ENCODE results near the gene CNNM3.

GRCh38 chr2:96873651-96874096 lies 57.6 kb downstream of the CNNM3 start:
- TF ChIP-seq, protein P1, sequence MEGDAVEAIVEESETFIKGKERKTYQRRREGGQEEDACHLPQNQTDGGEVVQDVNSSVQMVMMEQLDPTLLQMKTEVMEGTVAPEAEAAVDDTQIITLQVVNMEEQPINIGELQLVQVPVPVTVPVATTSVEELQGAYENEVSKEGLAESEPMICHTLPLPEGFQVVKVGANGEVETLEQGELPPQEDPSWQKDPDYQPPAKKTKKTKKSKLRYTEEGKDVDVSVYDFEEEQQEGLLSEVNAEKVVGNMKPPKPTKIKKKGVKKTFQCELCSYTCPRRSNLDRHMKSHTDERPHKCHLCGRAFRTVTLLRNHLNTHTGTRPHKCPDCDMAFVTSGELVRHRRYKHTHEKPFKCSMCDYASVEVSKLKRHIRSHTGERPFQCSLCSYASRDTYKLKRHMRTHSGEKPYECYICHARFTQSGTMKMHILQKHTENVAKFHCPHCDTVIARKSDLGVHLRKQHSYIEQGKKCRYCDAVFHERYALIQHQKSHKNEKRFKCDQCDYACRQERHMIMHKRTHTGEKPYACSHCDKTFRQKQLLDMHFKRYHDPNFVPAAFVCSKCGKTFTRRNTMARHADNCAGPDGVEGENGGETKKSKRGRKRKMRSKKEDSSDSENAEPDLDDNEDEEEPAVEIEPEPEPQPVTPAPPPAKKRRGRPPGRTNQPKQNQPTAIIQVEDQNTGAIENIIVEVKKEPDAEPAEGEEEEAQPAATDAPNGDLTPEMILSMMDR (IDR thresholded peaks at IDR 0.05): no peak
- TF ChIP-seq POLR2A (IDR thresholded peaks at IDR 0.05): no peak
